NK-92 (cell line): ENCODE measurements around the gene UBE2L6.

Experiments
- DNase-seq: peaks from one replicate; lab custom pipeline; 2025; ENCODE audit not compliant: unreplicated experiment; lab: John Stamatoyannopoulos, UW

UBE2L6 gene

GRCh38 chr11:57501953-57502352 lies 65.5 kb downstream of the UBE2L6 start:
- no peak for DNase-seq
